ENCODE measurements around the gene TMEM151A.

The TMEM151A gene

DNA sequence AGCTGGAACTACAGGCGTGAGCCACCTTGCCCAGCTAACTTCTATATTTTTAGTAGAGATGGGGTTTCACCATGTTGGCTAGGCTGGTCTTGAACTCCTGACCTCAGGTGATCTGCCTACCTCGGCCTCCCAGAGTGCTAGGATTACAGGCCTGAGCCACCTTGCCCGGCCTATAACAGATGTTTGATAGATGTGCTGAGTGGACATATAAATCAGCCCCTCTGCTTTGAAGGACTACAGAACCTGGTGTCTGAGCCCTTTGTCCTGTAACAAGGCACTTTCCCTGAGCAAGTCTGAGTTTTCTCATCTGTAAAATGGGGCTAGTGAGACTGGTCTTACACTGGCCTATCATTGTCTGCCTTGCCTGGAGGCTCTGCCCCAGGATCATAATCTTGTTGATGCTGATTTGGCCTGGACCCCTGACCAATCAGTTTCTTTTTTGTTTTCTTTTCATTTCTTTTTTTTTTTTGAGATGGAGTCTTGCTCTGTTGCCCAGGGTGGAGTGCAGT lies 37.5 kb downstream of the TMEM151A start:
- Histone ChIP-seq H3K9ac (peak overlapping the region in 6 of 11 experiments; percentile 44 to 93 (median 86); a peak in 9 of 22 replicates), H3K27me3 (no peaks in the 10 kb centered on the region; a peak in 2 of 22 replicates), H3K27ac (peak overlapping the region in 9 of 11 experiments; percentile 19 to 100 (median 95); a peak in 14 of 22 replicates), H3K4me1 (peaks cover 52 to 95% (median 76%) of the 10 kb centered on the region in 10 experiments), H3K36me3 (peaks cover 0 to 29% (median 0%) of the 10 kb centered on the region in 11 experiments; a peak in 9 of 22 replicates), H4K20me1 (peaks cover 0 to 25% (median 0%) of the 10 kb centered on the region in 11 experiments; a peak in 3 of 22 replicates), H3K9me3 (replicated peaks in 1 of 11) (no peaks in the 10 kb centered on the region), H3K4me2 (peak overlapping the region; percentile 74 to 98 (median 92); a peak in 21 of 22 replicates), H3K4me3 (no peak overlapping the region)
- no peak for TF ChIP-seq Cebpa-rat (IDR thresholded peaks at IDR 0.05)

DNA sequence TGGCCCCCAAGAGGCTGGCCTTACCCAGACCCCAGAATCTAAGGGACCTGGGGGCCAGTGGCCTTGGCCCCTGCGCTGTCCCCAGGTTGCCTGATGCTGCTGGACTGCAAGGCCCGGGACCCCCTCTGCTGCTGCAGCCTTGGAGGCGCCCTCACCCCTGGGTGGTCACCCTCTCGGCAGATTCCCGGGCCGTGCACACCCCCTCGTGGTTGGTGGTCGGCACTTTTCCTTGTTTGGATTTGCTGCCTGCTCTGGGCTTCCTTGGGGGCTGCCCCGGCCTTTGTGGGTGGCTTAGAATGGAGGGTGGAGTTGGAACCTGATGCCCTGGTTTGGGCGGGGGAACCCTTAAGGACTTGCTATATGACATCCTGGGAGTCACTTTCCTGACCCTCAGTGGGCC lies 39.2 kb downstream of the TMEM151A start:
- H3K36me3 ChIP-seq, result peaks cover 0 to 29% (median 0%) of the 10 kb centered on the region in 11 experiments; a peak in 9 of 22 replicates
- no peak overlapping the region for H3K27ac ChIP-seq
- H3K4me1 ChIP-seq, result peaks cover 52 to 95% (median 76%) of the 10 kb centered on the region in 10 experiments
- H3K9ac ChIP-seq, result 0 out of 22 replicates have a peak overlapping the region, but pooled peaks of 2 of the 11 experiments have one; percentile 13 to 14
- H4K20me1 ChIP-seq, result peaks cover 0 to 40% (median 2%) of the 10 kb centered on the region in 11 experiments; a peak in 8 of 22 replicates
- no peak for TF ChIP-seq Cebpa-rat (IDR thresholded peaks at IDR 0.05)
- no peaks in the 10 kb centered on the region for H3K9me3 ChIP-seq (replicated peaks in 1 of 11)
- peaks cover 0 to 8% (median 0%) of the 10 kb centered on the region in 11 experiments; a peak in 3 of 22 replicates for H3K27me3 ChIP-seq
- peak overlapping the region in 3 of 11 experiments; percentile 15 to 76 (median 74); a peak in 3 of 22 replicates for H3K4me2 ChIP-seq
- no peak overlapping the region for H3K4me3 ChIP-seq

GRCh38 chr11:66331542-66332370 lies 40.1 kb downstream of the TMEM151A start:
- TF ChIP-seq Cebpa-rat (IDR thresholded peaks at IDR 0.05), result no peak
- no peaks in the 10 kb centered on the region for H3K9me3 ChIP-seq (replicated peaks in 1 of 11)
- H4K20me1 ChIP-seq, result peaks cover 0 to 44% (median 5%) of the 10 kb centered on the region in 11 experiments; a peak in 15 of 22 replicates
- H3K9ac ChIP-seq, result 0 out of 22 replicates have a peak overlapping the region, but pooled peaks of 3 of the 11 experiments have one; percentile 13 to 33 (median 14)
- peaks cover 0 to 8% (median 0%) of the 10 kb centered on the region in 11 experiments; a peak in 3 of 22 replicates for H3K27me3 ChIP-seq
- H3K36me3 ChIP-seq, result peaks cover 0 to 29% (median 0%) of the 10 kb centered on the region in 11 experiments; a peak in 9 of 22 replicates
- no peak overlapping the region for H3K4me3 ChIP-seq
- H3K27ac ChIP-seq, result peak overlapping the region in 1 of 11 experiments; percentile 31; a peak in 1 of 22 replicates
- H3K4me2 ChIP-seq, result 0 out of 22 replicates have a peak overlapping the region, but pooled peaks of 3 of the 11 experiments have one; percentile 3 to 74 (median 15)
- peaks cover 51 to 97% (median 77%) of the 10 kb centered on the region in 10 experiments for H3K4me1 ChIP-seq

GRCh38 chr11:66332371-66333219 lies 40.9 kb downstream of the TMEM151A start:
- Histone ChIP-seq H3K9me3 (replicated peaks in 1 of 11) (no peaks in the 10 kb centered on the region), H3K27ac (peak overlapping the region in 1 of 11 experiments; percentile 31; a peak in 1 of 22 replicates), H3K4me3 (no peak overlapping the region), H3K4me1 (peaks cover 51 to 97% (median 77%) of the 10 kb centered on the region in 10 experiments), H3K27me3 (peaks cover 0 to 8% (median 0%) of the 10 kb centered on the region in 11 experiments; a peak in 3 of 22 replicates), H3K4me2 (peak overlapping the region in 2 of 11 experiments; percentile 3 to 98; a peak in 2 of 22 replicates), H3K36me3 (peaks cover 4 to 35% (median 8%) of the 10 kb centered on the region in 11 experiments; a peak in 18 of 22 replicates), H3K9ac (peak overlapping the region in 3 of 11 experiments; percentile 8 to 33 (median 13); a peak in 1 of 22 replicates), H4K20me1 (peaks cover 0 to 53% (median 14%) of the 10 kb centered on the region in 11 experiments; a peak in 16 of 22 replicates)
- TF ChIP-seq Cebpa-rat (IDR thresholded peaks at IDR 0.05), result no peak

DNA sequence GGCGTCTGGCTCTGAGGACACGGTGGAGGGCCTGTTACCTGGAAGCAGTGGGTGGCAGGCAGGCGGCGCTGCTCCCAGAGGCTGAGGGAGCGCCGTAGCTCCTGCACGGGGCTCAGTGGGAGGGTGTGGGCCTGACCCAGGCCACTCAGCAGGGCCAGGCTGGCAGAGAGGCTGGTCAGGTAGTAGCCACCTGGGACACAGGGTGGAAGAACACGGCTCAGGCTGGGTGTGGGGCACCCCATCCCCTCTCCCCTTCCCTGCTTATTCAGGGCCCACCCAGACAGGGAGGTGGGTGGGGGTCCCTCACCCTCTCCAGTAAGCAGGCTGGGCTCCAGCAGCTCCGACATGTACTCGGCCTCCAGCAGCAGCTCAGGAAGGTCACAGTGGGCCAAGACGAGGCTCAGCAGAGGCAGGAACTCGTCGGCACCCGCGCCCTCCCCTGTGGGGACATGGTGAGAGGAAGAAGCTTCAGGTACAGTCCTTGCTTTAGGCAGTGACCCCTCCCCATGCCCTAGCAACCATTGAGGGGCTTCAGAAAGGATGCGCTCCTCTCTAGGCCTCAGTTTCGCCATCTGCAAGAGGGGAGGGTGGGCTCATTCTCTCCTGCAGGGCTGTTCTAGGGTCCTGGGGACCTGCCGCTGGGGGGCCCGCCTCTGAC lies 41.7 kb downstream of the TMEM151A start:
- Histone ChIP-seq H3K9ac (peak overlapping the region in 2 of 11 experiments; percentile 48 to 49; a peak in 4 of 22 replicates), H3K4me3 (no peak overlapping the region), H3K27ac (no peak overlapping the region; a peak in 1 of 22 replicates), H3K4me1 (peaks cover 51 to 97% (median 77%) of the 10 kb centered on the region in 10 experiments), H3K4me2 (peak overlapping the region in 10 of 11 experiments; percentile 94 to 100 (median 98); a peak in 15 of 22 replicates), H3K27me3 (peaks cover 0 to 8% (median 0%) of the 10 kb centered on the region in 11 experiments; a peak in 3 of 22 replicates), H3K36me3 (peaks cover 7 to 42% (median 14%) of the 10 kb centered on the region in 11 experiments; a peak in 21 of 22 replicates), H3K9me3 (replicated peaks in 1 of 11) (no peaks in the 10 kb centered on the region), H4K20me1 (peaks cover 0 to 60% (median 19%) of the 10 kb centered on the region in 11 experiments; a peak in 16 of 22 replicates)
- no peak for TF ChIP-seq Cebpa-rat (IDR thresholded peaks at IDR 0.05)

DNA sequence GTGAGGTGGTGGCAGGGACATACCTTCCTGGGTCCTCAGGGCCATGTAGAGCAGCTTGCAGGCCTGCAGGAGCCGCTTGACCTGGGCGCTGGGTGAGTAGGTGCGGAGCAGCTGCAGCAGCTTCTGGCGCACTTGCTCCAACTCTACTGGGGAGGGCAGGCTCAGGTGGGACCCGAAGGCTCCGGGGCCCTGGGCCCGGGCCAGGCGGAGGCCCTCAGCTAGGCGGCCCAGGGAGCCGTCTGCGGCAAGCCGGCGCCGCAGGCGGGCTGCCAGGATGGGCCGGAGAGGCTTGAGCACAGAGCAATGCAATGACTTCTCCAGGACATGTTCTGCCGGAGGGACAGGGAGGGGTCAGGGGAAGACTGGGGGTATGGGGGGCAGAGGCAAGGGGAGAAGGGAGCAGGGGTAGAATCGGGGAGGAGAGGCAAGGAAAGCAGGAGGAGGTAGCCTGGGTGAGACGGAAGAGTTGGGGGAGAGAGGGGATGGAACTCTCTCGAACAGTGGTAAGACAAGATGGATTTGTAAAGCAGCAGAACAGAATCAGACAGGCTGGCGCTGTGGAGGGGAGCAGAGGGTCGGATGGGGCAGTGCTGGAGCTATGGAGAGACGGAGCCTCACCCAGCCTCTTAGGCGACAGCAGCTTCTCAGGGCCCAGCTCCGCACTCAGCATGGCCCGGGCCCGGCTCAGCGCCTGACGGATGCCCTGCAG lies 42.4 kb downstream of the TMEM151A start:
- Histone ChIP-seq H4K20me1 (peaks cover 0 to 67% (median 24%) of the 10 kb centered on the region in 11 experiments; a peak in 18 of 22 replicates), H3K9ac (peak overlapping the region; percentile 60 to 85 (median 75); a peak in 20 of 22 replicates), H3K4me3 (peak overlapping the region in 9 of 10 experiments; percentile 8 to 85 (median 66); a peak in 14 of 20 replicates), H3K36me3 (peaks cover 14 to 49% (median 21%) of the 10 kb centered on the region in 11 experiments), H3K4me1 (peaks cover 46 to 97% (median 77%) of the 10 kb centered on the region in 10 experiments), H3K27me3 (peaks cover 0 to 8% (median 0%) of the 10 kb centered on the region in 11 experiments; a peak in 3 of 22 replicates), H3K9me3 (replicated peaks in 1 of 11) (no peaks in the 10 kb centered on the region), H3K27ac (peak overlapping the region in 7 of 11 experiments; percentile 60 to 83 (median 74); a peak in 12 of 22 replicates), H3K4me2 (peak overlapping the region; percentile 94 to 100 (median 98))
- TF ChIP-seq Cebpa-rat (IDR thresholded peaks at IDR 0.05), result no peak
